MG63 (cell line): Measurements from ENCODE around the gene KRTAP4-6. TPM values are rescaled to one million over a fixed set of nuclear protein-coding genes. Genes with fewer than 3 reads are reported as not detected.
A peak's percentile ranks its signal among the peaks of the same experiment; 100 is the strongest.
"Not testable (repeated sequence)": the region's sequence is repeated elsewhere in the genome, so short reads cannot be mapped to it uniquely, and the experiment has no call there.

Experiments
- DNase-seq: peaks from one replicate; pipeline ENCODE4 v3.0.0-alpha.2; 2020
- H3K27me3 ChIP-seq: fragments of 250-450 bp; sonication (Bioruptor Pico); 2 replicates; pipeline ENCODE4 v1.5.1; 2020; ENCODE audit warnings: mild to moderate bottlenecking, moderate library complexity
- H3K36me3 ChIP-seq: fragments of 250-450 bp; sonication (Bioruptor Pico); 2 replicates; pipeline ENCODE4 v1.5.1; 2020; ENCODE audit warnings: mild to moderate bottlenecking, moderate library complexity
- H3K4me3 ChIP-seq: fragments of 250-450 bp; sonication (Bioruptor Pico); 2 replicates; pipeline ENCODE4 v1.5.1; 2020; ENCODE audit warnings: mild to moderate bottlenecking, moderate library complexity
- H3K9me3 ChIP-seq: fragments of 250-450 bp; sonication (Bioruptor Pico); 2 replicates; pipeline ENCODE4 v1.5.1; 2020; ENCODE audit warnings: mild to moderate bottlenecking, moderate library complexity
- total RNA-seq: library from RNA; depleted of rRNA; stranded (reverse); fragments of >200 nt; shearing (Covaris generic); gene quantifications from 2 replicates; pipeline ENCODE4 v1.2.3, GENCODE V29; 2014; ENCODE audit warnings: low replicate concordance

Gene KRTAP4-6
- total RNA-seq, 1 experiment from 2014 or later: not detected

- not testable (repeated sequence) for DNase-seq, H3K9me3 ChIP-seq, H3K4me3 ChIP-seq, H3K36me3 ChIP-seq, H3K27me3 ChIP-seq
Measured at GRCh38 chr17:41119696-41120690, 20.4 kb downstream of the KRTAP4-6 start.

GRCh38 chr17:41118721-41119120 is 21.6 kb downstream of the KRTAP4-6 start:
- peaks cover 8% of the 10 kb centered on the region for H3K9me3 ChIP-seq
- DNase-seq: no peak

GRCh38 chr17:41117846-41118386 is 22.4 kb downstream of the KRTAP4-6 start, which contains the start of gene KRTAP4-11:
Gene KRTAP4-11 (minus strand): TSS chr17:41118373. CDS start chr17:41118315, 58 bp downstream.
- not testable (repeated sequence) for H3K36me3 ChIP-seq, H3K4me3 ChIP-seq, DNase-seq

More at GRCh38 chr17:41118721-41119120, 21.6 kb downstream of the KRTAP4-6 start:
- no peaks in the 10 kb centered on the region for H3K36me3 ChIP-seq
- no peaks in the 10 kb centered on the region for H3K27me3 ChIP-seq
- H3K4me3 ChIP-seq: no peak overlapping the region

GRCh38 chr17:41116297-41116696 is 24.0 kb downstream of the KRTAP4-6 start:
- H3K36me3 ChIP-seq: peaks cover 4% of the 10 kb centered on the region; the same call in 1 of the 2 replicates
- peaks cover 14% of the 10 kb centered on the region for H3K9me3 ChIP-seq
- no peak overlapping the region for H3K4me3 ChIP-seq
- H3K27me3 ChIP-seq: no peaks in the 10 kb centered on the region
- no peak for DNase-seq

More at GRCh38 chr17:41117846-41118386, 22.4 kb downstream of the KRTAP4-6 start, which contains the start of gene KRTAP4-11:
- H3K9me3 ChIP-seq, H3K27me3 ChIP-seq: not testable (repeated sequence)

GRCh38 chr17:41111151-41111885 is 29.0 kb downstream of the KRTAP4-6 start:
- Histone ChIP-seq H3K27me3 (no peaks in the 10 kb centered on the region), H3K9me3 (peaks cover 27% of the 10 kb centered on the region), H3K4me3 (no peak overlapping the region), H3K36me3 (peaks cover 4% of the 10 kb centered on the region; the same call in 1 of the 2 replicates)
- no peak for DNase-seq

GRCh38 chr17:41108728-41109386 is 31.5 kb downstream of the KRTAP4-6 start:
- not testable (repeated sequence) for DNase-seq, H3K27me3 ChIP-seq, H3K4me3 ChIP-seq, H3K36me3 ChIP-seq
- peaks cover 27% of the 10 kb centered on the region for H3K9me3 ChIP-seq

- Histone ChIP-seq H3K36me3 (peaks cover 4% of the 10 kb centered on the region; the same call in 1 of the 2 replicates), H3K27me3 (no peaks in the 10 kb centered on the region), H3K4me3 (no peak overlapping the region), H3K9me3 (peaks cover 22% of the 10 kb centered on the region)
- DNase-seq: no peak
Measured at GRCh38 chr17:41107941-41108450, 32.3 kb downstream of the KRTAP4-6 start.

- DNase-seq, H3K36me3 ChIP-seq, H3K4me3 ChIP-seq, H3K27me3 ChIP-seq, H3K9me3 ChIP-seq: not testable (repeated sequence)
Measured at GRCh38 chr17:41105347-41105746, 35.0 kb downstream of the KRTAP4-6 start, which contains the start of gene KRTAP4-9. Gene KRTAP4-9 (plus strand): TSS chr17:41105389. CDS start chr17:41105389, 0 bp downstream.

GRCh38 chr17:41104386-41105038 is 35.8 kb downstream of the KRTAP4-6 start:
- H3K36me3 ChIP-seq, H3K4me3 ChIP-seq, H3K9me3 ChIP-seq, DNase-seq, H3K27me3 ChIP-seq: not testable (repeated sequence)

GRCh38 chr17:41103896-41104295 is 36.4 kb downstream of the KRTAP4-6 start:
- Histone ChIP-seq H3K36me3 (no peaks in the 10 kb centered on the region), H3K9me3 (peaks cover 6% of the 10 kb centered on the region), H3K4me3 (no peak overlapping the region), H3K27me3 (no peaks in the 10 kb centered on the region)
- DNase-seq: no peak

- Histone ChIP-seq H3K9me3 (no peaks in the 10 kb centered on the region; the same call in none of the 2 replicates), H3K4me3 (no peak within 1 kb of the TSS), H3K36me3 (no peaks in the 10 kb centered on the region), H3K27me3 (no peaks in the 10 kb centered on the region)
- DNase-seq: no peak
Measured at GRCh38 chr17:41101586-41102259, 38.6 kb downstream of the KRTAP4-6 start, which contains the start of gene KRTAP4-16. Gene KRTAP4-16 (minus strand): TSS chr17:41102209. CDS start chr17:41102209, 0 bp downstream.

GRCh38 chr17:41099682-41100480 is 40.5 kb downstream of the KRTAP4-6 start:
- H3K36me3 ChIP-seq, H3K9me3 ChIP-seq, H3K27me3 ChIP-seq, H3K4me3 ChIP-seq: not testable (repeated sequence)
- DNase-seq: peak; percentile 66

- Histone ChIP-seq H3K36me3 (no peaks in the 10 kb centered on the region), H3K27me3 (no peaks in the 10 kb centered on the region), H3K4me3 (no peak overlapping the region), H3K9me3 (no peaks in the 10 kb centered on the region)
- peak; percentile 43 for DNase-seq
Measured at GRCh38 chr17:41098481-41098880, 41.9 kb downstream of the KRTAP4-6 start.

- peaks cover 3% of the 10 kb centered on the region for H3K9me3 ChIP-seq
- no peak within 1 kb of the TSS for H3K4me3 ChIP-seq
- no peaks in the 10 kb centered on the region for H3K36me3 ChIP-seq
- DNase-seq: no peak
- H3K27me3 ChIP-seq: no peaks in the 10 kb centered on the region
Measured at GRCh38 chr17:41098042-41098441, 42.3 kb downstream of the KRTAP4-6 start, which contains the start of gene KRTAP4-8. Gene KRTAP4-8 (minus strand): TSS chr17:41098142. CDS start chr17:41098084, 58 bp downstream.
